Hindlimb muscle (tissue), 1 donor: ENCODE measurements around the gene SMIM20. TPM values are rescaled to one million over a fixed set of nuclear protein-coding genes. Genes with fewer than 3 reads are reported as not detected.
"Not testable (repeated sequence)": the region's sequence is repeated elsewhere in the genome, so short reads cannot be mapped to it uniquely, and the experiment has no call there.

ENCODE experiments used
- DNase-seq: peaks from one replicate; pipeline ENCODE4 v3.0.0-alpha.2; 2013
- polyA plus RNA-seq: library from polyadenylated mRNA; unstranded; fragments of 120-200 nt; gene quantifications from one replicate; pipeline ENCODE4 v1.2.1, GENCODE V29; 2013; ENCODE audit not compliant: insufficient read length

Gene SMIM20
- 48.5 TPM for polyA plus RNA-seq

GRCh38 chr4:25913851-25914669 lies at the start of gene SMIM20:
TSS of gene SMIM20 (plus strand) at chr4:25914220. CDS start at chr4:25914314, 94 bp downstream.
- DNase-seq = peak; percentile 86

DNA sequence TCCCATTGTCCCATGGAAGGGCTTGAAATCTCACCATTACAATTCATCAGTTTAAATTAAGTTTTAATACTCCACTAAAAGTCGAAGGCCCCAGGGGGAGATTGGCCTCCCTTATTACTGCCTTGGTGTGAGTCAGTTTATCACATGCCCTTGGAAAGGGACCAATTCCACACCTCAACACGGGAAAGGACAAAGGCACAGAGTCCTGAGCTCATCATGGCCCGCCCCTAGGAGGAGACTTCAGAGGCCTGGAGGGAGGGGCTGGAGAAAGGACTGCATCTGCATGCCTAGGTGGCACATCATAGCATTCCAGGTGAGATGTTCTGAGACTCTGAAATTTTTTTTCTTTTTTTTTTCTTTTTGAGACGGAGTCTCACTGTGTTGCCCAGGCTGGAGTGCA lies 48.4 kb upstream of the SMIM20 start:
- no peak for DNase-seq

DNA sequence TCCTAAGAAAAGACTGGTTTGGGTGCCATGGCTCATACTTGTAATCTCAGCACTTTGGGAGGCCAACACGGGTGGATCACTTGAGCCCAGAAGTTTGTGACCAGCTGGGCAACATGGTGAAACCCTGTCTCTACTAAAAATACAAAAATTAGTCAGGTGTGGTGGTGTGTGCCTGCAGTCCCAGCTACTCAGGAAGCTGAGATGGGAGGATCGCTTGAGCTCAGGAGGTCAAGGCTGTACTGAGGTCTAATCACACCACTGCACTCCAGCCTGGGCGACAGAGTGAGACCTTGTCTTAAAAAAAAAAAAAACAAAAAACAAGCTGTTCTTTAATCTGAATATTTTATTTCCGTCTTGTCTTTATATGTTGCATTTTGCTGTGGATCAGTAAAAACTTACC lies 47.6 kb upstream of the SMIM20 start:
- DNase-seq = not testable (repeated sequence)

DNA sequence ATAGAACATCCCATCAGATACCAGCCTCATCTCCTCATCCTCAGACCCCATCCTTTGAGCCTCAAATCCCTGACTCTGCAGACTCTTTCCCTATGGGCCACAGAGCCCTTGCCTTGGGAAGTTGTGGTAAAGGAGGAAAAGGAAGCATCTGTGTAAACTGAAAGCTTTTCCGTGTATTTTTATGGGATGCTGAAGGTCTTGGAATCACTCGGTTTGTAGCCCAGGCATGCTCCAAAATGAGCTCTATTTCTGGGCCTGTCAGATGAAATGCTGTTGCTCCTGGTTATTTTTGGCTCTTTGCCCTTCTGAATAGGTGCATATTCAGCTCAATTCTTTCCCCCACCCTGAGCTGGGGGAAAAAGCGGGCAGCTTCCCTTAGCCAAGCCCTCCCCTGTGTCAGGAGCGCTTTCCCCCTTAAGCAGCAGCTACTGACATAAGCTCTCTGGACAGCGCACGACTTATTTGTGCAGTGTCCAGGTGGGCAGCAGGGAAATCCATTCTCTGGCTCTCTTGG lies 46.2 kb upstream of the SMIM20 start:
- no peak for DNase-seq

DNA sequence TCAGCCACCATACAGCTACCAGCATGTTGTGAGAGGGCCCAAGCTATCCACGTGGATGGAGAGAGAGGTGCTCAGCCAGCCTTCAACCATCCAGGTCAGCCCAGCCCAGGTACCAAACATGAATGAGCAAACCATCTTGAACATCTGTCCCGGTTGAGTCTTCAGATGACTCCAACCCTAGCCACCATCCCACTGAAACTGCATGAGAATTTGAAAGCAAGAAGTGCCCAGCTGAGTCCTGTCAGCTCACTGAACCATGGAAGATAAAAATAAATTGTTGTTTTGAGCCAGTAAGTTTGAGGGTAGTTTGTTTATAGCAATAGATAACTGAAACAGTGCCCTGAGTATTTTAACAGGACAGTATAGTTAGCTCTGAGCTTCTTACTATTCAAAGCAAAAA lies 43.9 kb upstream of the SMIM20 start:
- no peak for DNase-seq

DNA sequence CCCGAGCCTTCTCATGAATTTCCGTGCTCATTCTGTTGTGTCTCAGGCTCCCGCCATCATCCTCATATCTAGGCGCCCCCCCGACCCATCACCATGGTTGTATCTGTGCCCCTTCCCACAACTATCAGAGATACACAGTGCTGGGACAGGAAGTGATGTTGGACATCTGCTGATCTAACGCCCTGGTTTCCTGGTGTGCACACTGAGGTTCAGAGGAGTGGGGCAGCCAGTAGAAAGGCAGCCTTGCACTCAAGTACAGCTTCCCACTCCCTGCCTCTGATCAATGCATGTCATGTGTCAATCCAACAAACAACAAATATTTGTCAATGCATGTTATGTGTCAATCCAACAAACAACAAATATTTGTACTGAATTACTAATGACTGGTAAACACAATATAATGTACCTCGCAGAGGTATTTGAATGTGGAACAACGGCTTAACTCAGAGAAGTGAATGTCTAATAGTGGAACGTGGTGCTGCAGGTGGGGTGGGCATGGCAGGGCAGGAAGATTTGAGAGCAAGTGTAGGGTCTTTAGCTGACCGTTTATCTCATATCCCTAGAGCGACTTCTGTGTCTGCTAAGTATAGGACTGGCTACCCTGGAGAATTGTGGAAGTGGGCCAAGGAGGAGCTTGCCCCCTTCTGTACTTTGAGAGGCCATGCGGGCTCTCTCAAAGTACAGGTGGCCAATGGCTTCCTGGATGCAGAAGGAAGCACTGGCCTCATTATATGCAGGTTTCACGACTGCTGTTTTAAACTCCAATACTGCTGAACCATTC lies 41.0 kb upstream of the SMIM20 start:
- DNase-seq = no peak

DNA sequence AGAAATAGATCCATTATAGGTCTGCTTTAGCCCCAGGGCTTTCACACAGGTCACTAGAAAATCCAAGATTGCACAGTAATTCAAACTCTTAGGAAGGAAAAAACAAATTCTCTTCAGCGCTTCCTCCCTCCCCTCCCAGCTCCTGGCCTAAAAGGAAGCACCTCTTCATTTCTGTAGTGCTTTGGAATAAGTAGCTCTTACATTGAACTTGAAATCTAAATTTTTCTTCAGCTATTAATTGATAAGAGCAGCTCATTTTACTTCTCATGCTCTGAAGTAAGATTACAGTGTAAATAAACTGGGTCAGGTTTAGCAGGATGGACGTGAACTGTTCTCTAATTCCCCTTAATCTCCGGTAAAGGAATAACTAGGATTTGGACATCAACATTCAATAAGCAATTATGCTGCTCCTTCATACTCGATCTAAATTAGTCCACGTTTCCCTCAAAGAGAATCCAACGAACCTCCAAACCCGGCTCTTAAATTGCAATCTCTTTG lies 40.3 kb upstream of the SMIM20 start:
- no peak for DNase-seq

DNA sequence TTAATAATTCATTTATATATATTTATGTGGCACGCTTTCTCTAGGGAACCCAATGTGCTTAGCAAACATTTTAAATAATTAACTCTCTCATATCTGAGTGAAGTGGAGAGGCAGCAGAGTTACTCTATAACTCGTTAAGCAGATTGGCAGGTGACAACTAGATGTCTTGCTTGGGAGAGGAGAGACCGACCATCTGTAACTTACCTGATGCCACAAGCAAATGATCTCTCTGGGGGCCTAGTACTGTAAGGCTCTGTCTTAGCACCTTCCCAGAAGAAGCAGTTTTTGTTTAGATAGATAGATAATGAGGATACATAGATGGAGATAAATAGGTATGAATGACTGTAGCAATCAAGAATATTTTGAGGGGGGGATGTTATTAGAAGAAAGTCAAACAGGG lies 39.4 kb upstream of the SMIM20 start:
- DNase-seq = no peak

- DNase-seq = no peak
Observed at GRCh38 chr4:25875281-25875745, 38.7 kb upstream of the SMIM20 start.

- no peak for DNase-seq
Observed at GRCh38 chr4:25878676-25879075, 35.3 kb upstream of the SMIM20 start.

- no peak for DNase-seq
Observed at GRCh38 chr4:25879091-25879584, 34.9 kb upstream of the SMIM20 start.

DNA sequence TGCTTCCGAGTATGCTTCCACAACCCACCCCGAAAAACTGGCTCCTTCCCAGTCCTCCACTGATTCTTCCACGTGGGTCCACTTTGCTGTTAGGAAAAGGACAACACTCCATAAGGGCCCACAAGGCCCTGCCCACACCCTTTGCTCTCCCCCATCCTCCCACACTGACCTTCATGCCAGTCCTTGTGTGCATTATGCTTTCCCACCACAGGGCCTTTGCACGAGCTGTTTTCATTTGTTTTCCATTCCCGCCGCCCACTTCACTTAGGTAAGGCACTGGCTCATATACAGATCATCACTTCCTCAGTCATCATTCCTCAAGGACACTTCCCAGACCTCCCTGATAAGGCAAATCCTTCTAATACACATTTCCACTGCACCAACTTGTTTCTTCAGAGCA lies 34.4 kb upstream of the SMIM20 start:
- no peak for DNase-seq

DNA sequence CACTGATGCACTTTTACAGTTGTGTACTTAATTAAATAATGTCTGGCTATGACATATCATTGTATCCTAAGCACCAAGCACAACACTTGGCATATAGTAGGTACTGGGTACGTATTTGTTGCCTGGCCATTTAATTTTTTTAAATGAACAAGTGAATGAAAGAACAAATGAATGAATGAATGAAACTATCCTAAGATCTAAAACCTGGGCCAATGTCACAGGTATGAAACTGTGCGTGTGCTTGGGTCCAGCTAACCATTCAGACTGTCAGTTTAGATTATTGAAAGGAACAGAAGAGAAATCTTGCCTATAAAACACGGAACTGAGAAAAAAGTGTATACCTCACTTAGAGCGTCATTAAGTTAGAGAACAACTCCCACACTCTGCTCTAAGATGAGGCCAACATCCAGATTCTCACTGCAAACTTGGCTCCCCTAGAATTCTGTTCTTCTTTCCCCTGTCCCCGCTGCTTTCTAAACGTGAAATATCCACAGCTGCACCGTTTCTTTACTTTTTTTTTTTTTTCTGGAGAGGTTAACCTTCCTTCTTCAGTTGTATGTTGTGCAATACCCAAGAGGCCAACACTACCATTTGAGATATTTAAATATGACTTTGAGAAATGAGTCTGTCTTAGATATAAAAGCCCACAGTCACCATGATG lies 33.9 kb upstream of the SMIM20 start:
- peak; percentile 51 for DNase-seq

- DNase-seq = no peak
Observed at GRCh38 chr4:25881193-25881592, 32.8 kb upstream of the SMIM20 start.

GRCh38 chr4:25882226-25882625 lies 31.8 kb upstream of the SMIM20 start:
- DNase-seq = no peak

- DNase-seq = no peak
Observed at GRCh38 chr4:25883565-25883964, 30.5 kb upstream of the SMIM20 start.

- no peak for DNase-seq
Observed at GRCh38 chr4:25884031-25884782, 29.8 kb upstream of the SMIM20 start.

DNA sequence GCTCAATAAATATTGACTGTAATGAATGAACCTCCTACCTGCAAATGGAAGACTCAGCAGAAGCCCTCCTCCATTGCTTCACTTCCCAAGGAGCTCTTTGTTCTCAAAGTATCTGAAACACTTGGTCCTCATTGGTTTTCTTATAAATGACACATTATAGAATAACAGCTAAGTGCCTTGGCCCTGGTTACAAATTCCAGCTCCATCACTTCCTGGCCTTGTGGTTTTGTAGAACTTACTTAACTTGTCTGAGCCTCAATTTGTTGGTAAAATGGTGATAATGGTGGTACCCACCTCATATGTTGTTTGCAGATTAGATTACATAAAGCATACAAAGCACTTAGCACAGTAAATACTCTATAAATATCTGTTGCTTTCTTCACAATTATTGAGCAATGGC lies 25.2 kb upstream of the SMIM20 start:
- no peak for DNase-seq

- no peak for DNase-seq
Observed at GRCh38 chr4:25889589-25890503, 24.2 kb upstream of the SMIM20 start.
